WTC11 (cell line): ENCODE measurements around the gene P2RY6. TPM values are rescaled to one million over a fixed set of nuclear protein-coding genes. Genes with fewer than 3 reads are reported as not detected.

Source experiments
- ATAC-seq: fragments of 200-7000 bp; cut with Tn5 transposase; 2 replicates; pipeline ENCODE4 v1.10.0; 2021; ENCODE audit warnings: mild to moderate bottlenecking, moderate library complexity
- CTCF ChIA-PET: fragments of 300-600 bp; sonication (Branson Sonifier 250); formaldehyde crosslinking; loops from one replicate; lab custom pipeline; 2021; ENCODE audit warnings: antibody characterized with exemption; lab: Charles Lee
- POLR2A ChIA-PET: fragments of 350-600 bp; sonication (Branson Sonifier 250); formaldehyde crosslinking; loops from one replicate; lab custom pipeline; 2021; ENCODE audit warnings: antibody characterized with exemption; lab: Charles Lee
- DNase-seq: peaks from one replicate; pipeline ENCODE4 v3.0.0; 2021; ENCODE audit warnings: low spot score
- H3K27ac Mint-ChIP-seq: 2 replicates; pipeline ENCODE4 v1.8.0; 2021; ENCODE audit warnings: mixed read lengths
- H3K27me3 Mint-ChIP-seq: 2 replicates; pipeline ENCODE4 v1.8.0; 2021; ENCODE audit warnings: low read depth, mild to moderate bottlenecking, moderate library complexity, mixed read lengths
- H3K36me3 Mint-ChIP-seq: 2 replicates; pipeline ENCODE4 v1.8.0; 2021; ENCODE audit warnings: mixed read lengths
- H3K4me1 Mint-ChIP-seq: 2 replicates; pipeline ENCODE4 v1.8.0; 2022; ENCODE audit warnings: mixed read lengths
- H3K4me3 Mint-ChIP-seq: 2 replicates; pipeline ENCODE4 v1.8.0; 2021; ENCODE audit warnings: mild to moderate bottlenecking, moderate library complexity, mixed read lengths
- H3K9me3 Mint-ChIP-seq: 2 replicates; pipeline ENCODE4 v1.8.0; 2021; ENCODE audit warnings: mixed read lengths
- CREB1 ChIP-seq: sonication (generic); formaldehyde crosslinking; IDR thresholded peaks from 2 replicates; pipeline ENCODE4 v1.8.0; 2023; ENCODE audit warnings: mild to moderate bottlenecking, missing genetic modification reagents
- CTCF ChIP-seq: fragments of 200-600 bp; IDR thresholded peaks from 2 replicates; pipeline ENCODE4 v1.8.0; 2022; ENCODE audit warnings: antibody characterized with exemption
- ELF4 ChIP-seq: sonication (generic); formaldehyde crosslinking; IDR thresholded peaks from 2 replicates; pipeline ENCODE4 v1.8.1; 2022; ENCODE audit warnings: low read depth, mild to moderate bottlenecking, moderate library complexity, missing genetic modification reagents
- FOXP1 ChIP-seq: sonication (generic); formaldehyde crosslinking; IDR thresholded peaks from 2 replicates; pipeline ENCODE4 v1.8.0; 2022; ENCODE audit warnings: missing genetic modification reagents, mild to moderate bottlenecking, moderate library complexity, borderline replicate concordance
- GABPB1 ChIP-seq: sonication (generic); formaldehyde crosslinking; IDR thresholded peaks from 2 replicates; pipeline ENCODE4 v1.8.1; 2023; ENCODE audit warnings: mild to moderate bottlenecking, missing genetic modification reagents
- IRF2 ChIP-seq: sonication (generic); formaldehyde crosslinking; IDR thresholded peaks from 2 replicates; pipeline ENCODE4 v1.8.0; 2022; ENCODE audit warnings: low read depth, missing genetic modification reagents, borderline replicate concordance
- JUN ChIP-seq: sonication (generic); formaldehyde crosslinking; IDR thresholded peaks from 2 replicates; pipeline ENCODE4 v1.8.0; 2023; ENCODE audit warnings: mild to moderate bottlenecking, missing genetic modification reagents
- MYBL2 ChIP-seq: sonication (generic); formaldehyde crosslinking; IDR thresholded peaks from 2 replicates; pipeline ENCODE4 v1.8.1; 2023; ENCODE audit warnings: mild to moderate bottlenecking, moderate library complexity, missing genetic modification reagents
- NFATC4 ChIP-seq: fragments of 250-450 bp; sonication (Bioruptor Pico); IDR thresholded peaks from 2 replicates; pipeline ENCODE4 v1.9.0; 2021; ENCODE audit warnings: mild to moderate bottlenecking
- NFYB ChIP-seq: sonication (generic); formaldehyde crosslinking; conservative IDR thresholded peaks from 2 replicates; pipeline ENCODE4 v1.8.0; 2022; ENCODE audit warnings: low read depth, missing genetic modification reagents
- NR1H2 ChIP-seq: sonication (generic); formaldehyde crosslinking; IDR thresholded peaks from 2 replicates; pipeline ENCODE4 v1.9.0; 2021; ENCODE audit warnings: mild to moderate bottlenecking, moderate library complexity, missing genetic modification reagents
- PREB ChIP-seq: sonication (generic); formaldehyde crosslinking; IDR thresholded peaks from 2 replicates; pipeline ENCODE4 v1.8.1; 2022; ENCODE audit warnings: mild to moderate bottlenecking, missing genetic modification reagents, moderate library complexity, borderline replicate concordance
- RELA ChIP-seq: sonication (generic); formaldehyde crosslinking; IDR thresholded peaks from 2 replicates; pipeline ENCODE4 v1.8.1; 2022; ENCODE audit warnings: missing genetic modification reagents, mild to moderate bottlenecking, borderline replicate concordance
- RORB ChIP-seq: fragments of 250-450 bp; sonication (Bioruptor Pico); IDR thresholded peaks from 2 replicates; pipeline ENCODE4 v1.9.0; 2021; ENCODE audit warnings: mild to moderate bottlenecking
- SMAD4 ChIP-seq: sonication (generic); formaldehyde crosslinking; IDR thresholded peaks from 2 replicates; pipeline ENCODE4 v1.8.0; 2022; ENCODE audit warnings: mild to moderate bottlenecking, missing genetic modification reagents
- ZNF263 ChIP-seq: sonication (generic); formaldehyde crosslinking; IDR thresholded peaks from 2 replicates; pipeline ENCODE4 v1.8.1; 2022; ENCODE audit warnings: low read depth, mild to moderate bottlenecking, moderate library complexity, missing genetic modification reagents
- ZNF317 ChIP-seq: sonication (generic); formaldehyde crosslinking; IDR thresholded peaks from 2 replicates; pipeline ENCODE4 v1.8.1; 2023; ENCODE audit warnings: low read depth, mild to moderate bottlenecking, moderate library complexity, missing genetic modification reagents, borderline replicate concordance
- ZSCAN18 ChIP-seq: fragments of 250-450 bp; sonication (Bioruptor Pico); IDR thresholded peaks from 2 replicates; pipeline ENCODE4 v2.1.2; 2022; ENCODE audit warnings: mild to moderate bottlenecking, moderate library complexity
- total RNA-seq: library from RNA; stranded (reverse); gene quantifications from 3 replicates; pipeline ENCODE4 v1.2.3, GENCODE V29; 2021

P2RY6 gene
- total RNA-seq, 1 experiment from 2014 or later = not detected

GRCh38 chr11:73236205-73236765 is 35.9 kb upstream of the P2RY6 start:
- H3K27ac Mint-ChIP-seq = no peak overlapping the region
- no peaks in the 10 kb centered on the region for H3K9me3 Mint-ChIP-seq
- ChIA-PET POLR2A (interaction anchor here (0.6 to 1.8 kb wide), 3 partner anchors 17 to 424 kb away, joined by 3 to 5 read pairs (median 3); partner anchors contain the start of gene FCHSD2), CTCF (interaction anchor here (0.5 to 6.1 kb wide), 56 partner anchors 8 to 695 kb away, joined by 3 to 129 read pairs (median 6); partner anchors contain the start of genes FCHSD2, P2RY2 and P2RY6)
- TF ChIP-seq JUN = no peak
- TF ChIP-seq CREB1 (CRISPR knock-in tag) = no peak
- TF ChIP-seq NFATC4 (CRISPR knock-in tag) = no peak
- no peak for TF ChIP-seq MYBL2 (CRISPR knock-in tag)
- TF ChIP-seq PREB = no peak
- no peak for TF ChIP-seq SMAD4
- no peak for TF ChIP-seq ZNF263 (CRISPR knock-in tag)
- no peak for TF ChIP-seq ELF4
- no peak for TF ChIP-seq GABPB1 (CRISPR knock-in tag)
- TF ChIP-seq NR1H2 (CRISPR knock-in tag) = no peak
- no peak for TF ChIP-seq ZSCAN18
- TF ChIP-seq RELA (CRISPR knock-in tag) = no peak
- TF ChIP-seq FOXP1 = no peak
- no peak for TF ChIP-seq IRF2 (CRISPR knock-in tag)
- no peak for TF ChIP-seq NFYB (CRISPR knock-in tag)
- no peak for TF ChIP-seq RORB
- no peaks in the 10 kb centered on the region for H3K27me3 Mint-ChIP-seq
- 0 out of 2 replicates have a peak, but pooled peaks cover 4% of the 10 kb centered on the region for H3K4me1 Mint-ChIP-seq
- DNase-seq (no peak), ATAC-seq (no peak)
- no peak overlapping the region for H3K4me3 Mint-ChIP-seq
- no peaks in the 10 kb centered on the region for H3K36me3 Mint-ChIP-seq

- TF ChIP-seq ZNF317 (CRISPR knock-in tag) (no peak), CTCF (peak; percentile 78)
- Mint-ChIP-seq H3K4me3 (no peak overlapping the region), H3K9me3 (no peaks in the 10 kb centered on the region), H3K4me1 (0 out of 2 replicates have a peak, but pooled peaks cover 4% of the 10 kb centered on the region), H3K27ac (no peak overlapping the region), H3K27me3 (no peaks in the 10 kb centered on the region), H3K36me3 (no peaks in the 10 kb centered on the region)
- DNase-seq (peak; percentile 83), ATAC-seq (peak; percentile 94)
- ChIA-PET POLR2A (interaction anchor here (0.6 to 1.8 kb wide), 3 partner anchors 17 to 424 kb away, joined by 3 to 5 read pairs (median 3); partner anchors contain the start of gene FCHSD2), CTCF (interaction anchor here (0.5 to 6.1 kb wide), 58 partner anchors 9 to 695 kb away, joined by 3 to 129 read pairs (median 6); partner anchors contain the start of genes FCHSD2, P2RY2, P2RY6 and STARD10)
Measured at GRCh38 chr11:73236854-73237253, 35.3 kb upstream of the P2RY6 start.
